Spleen (tissue), 11 donors: ENCODE results near the gene CDYL2. TPM values are rescaled to one million over a fixed set of nuclear protein-coding genes. Genes with fewer than 3 reads are reported as not detected.

Source experiments
- DNase-seq: peaks from one replicate; pipeline ENCODE4 v3.0.0-alpha.2; 2020
- H3K27ac ChIP-seq, 8 donors: fragments of 200-600 bp; sonication (generic) in 7 of 8; 1 replicate in 4 of 8; 2 replicates in 4 of 8; pipeline versions ENCODE4 v1.5.0 to v1.8.0; 2016 to 2021; ENCODE audit warnings: inconsistent platforms in 4 of 8, mild to moderate bottlenecking in 4 of 8, moderate library complexity in 1 of 8
- H3K27me3 ChIP-seq, 7 donors: fragments of 200-600 bp; sonication (generic) in 6 of 7; replicated peaks in 1 of 7; 1 replicate in 4 of 7; 2 replicates in 3 of 7; pipeline versions ENCODE4 v1.5.0 to v1.8.0; 2016 to 2021; ENCODE audit warnings: inconsistent platforms in 3 of 7, mild to moderate bottlenecking in 1 of 7
- H3K36me3 ChIP-seq, 6 donors: fragments of 200-600 bp; sonication (generic) in 5 of 6; 1 replicate in 4 of 6; 2 replicates in 2 of 6; pipeline versions ENCODE4 v1.5.0 to v1.8.0; 2016 to 2021; ENCODE audit warnings: inconsistent platforms in 2 of 6
- H3K4me1 ChIP-seq, 6 donors: fragments of 200-600 bp; sonication (generic) in 5 of 6; 1 replicate in 3 of 6; 2 replicates in 3 of 6; pipeline versions ENCODE4 v1.5.0 to v1.8.0; 2016 to 2021; ENCODE audit warnings: inconsistent platforms in 3 of 6
- H3K4me3 ChIP-seq, 8 donors: fragments of 200-600 bp; sonication (generic) in 7 of 8; 1 replicate in 4 of 8; 2 replicates in 4 of 8; pipeline versions ENCODE4 v1.5.0 to v1.8.0; 2016 to 2021; ENCODE audit warnings: inconsistent platforms in 4 of 8, mild to moderate bottlenecking in 4 of 8, moderate library complexity in 2 of 8
- H3K9me3 ChIP-seq, 8 donors: fragments of 200-600 bp; sonication (generic) in 7 of 8; 1 replicate in 4 of 8; 2 replicates in 4 of 8; pipeline versions ENCODE4 v1.5.0 to v1.8.0; 2016 to 2021; ENCODE audit warnings: inconsistent platforms in 4 of 8
- CTCF ChIP-seq, 11 experiments: fragments of 200-600 bp in 7 of 11; fragments of 450-650 bp in 4 of 11; sonication (generic) in 4 of 11; IDR thresholded peaks in 8 of 11; conservative IDR thresholded peaks in 3 of 11; 1 replicate in 7 of 11; 2 replicates in 4 of 11; pipeline versions ENCODE4 v1.4.0 to v1.8.0; 2016 to 2021; ENCODE audit warnings: antibody characterized with exemption in 11 of 11, inconsistent platforms in 4 of 11, mild to moderate bottlenecking in 1 of 11
- POLR2A ChIP-seq, 3 donors: fragments of 450-650 bp; IDR thresholded peaks; one replicate each; pipeline ENCODE4 v1.5.1; 2017; ENCODE audit warnings: antibody characterized with exemption in 3 of 3, mild to moderate bottlenecking in 1 of 3
- POLR2AphosphoS5 ChIP-seq, 3 donors: sonication (generic); formaldehyde crosslinking; IDR thresholded peaks; one replicate each; pipeline ENCODE4 v1.5.1; 2017; ENCODE audit warnings: antibody characterized with exemption in 3 of 3
- WGBS, 5 donors: extraction: QIAGEN DNeasy Blood & Tissue Kit in 3 of 5; methylation state at CpG; one replicate each; pipeline versions ENCODE4 v1.1.5 to v1.1.7; 2013 to 2018; 5-methylcytosine and 5-hydroxymethylcytosine counted together
- intact Hi-C: fragments of 100-400 bp; cut with DNase I; formaldehyde crosslinking; loops from one replicate; pipeline ENCODE4 v1.15.0; 2023; ENCODE audit warnings: low total_unique reads
- polyA plus RNA-seq, 3 donors: library from polyadenylated mRNA; stranded (reverse); fragments of 200-250 nt; gene quantifications; one replicate each; pipeline ENCODE4 v1.2.1, GENCODE V29; 2013
- total RNA-seq, 7 donors: library from RNA; depleted of rRNA in 3 of 7; stranded (reverse); fragments of >200 nt in 3 of 7; fragmentation: NEBNext Ultra II Directional in 4 of 7; extraction: Animal tissue kit (Norgen Biotek cat#: 25700) in 4 of 7; gene quantifications; one replicate each; pipeline versions ENCODE4 v1.1.0 to v1.2.1, GENCODE V29; 2016 to 2021
- donor health status: healthy with polysubstance abuse.
- donor health status: DM: no; HTN: no; CAD: no; lungs with moderate emphysema.
- donor health status: DM: no; HTN: no; CAD: no.
- donor health status: Bipolar disorder and iron deficiency.
- donor health status: healthy.
- donor health status: DM: no; HTN: no; CAD: no.
- donor health status: DM: yes; HTN: yes; CAD: no.

The CDYL2 gene
- total and polyA plus RNA-seq, 10 donors: 1.4 to 28.3 (median 12.5) TPM

- intact Hi-C loops: no loop called here
- DNase-seq: no peak
- H3K4me3 ChIP-seq: no peak overlapping the region
- no peaks in the 10 kb centered on the region for H3K27me3 ChIP-seq
- no peak overlapping the region for H3K27ac ChIP-seq
- TF ChIP-seq CTCF (IDR thresholded peaks at IDR 0.05 in 8 of 11, conservative IDR thresholded peaks at IDR 0.05 in 3 of 11): no peak
- no peak for TF ChIP-seq POLR2A (IDR thresholded peaks at IDR 0.05)
- TF ChIP-seq POLR2AphosphoS5 (IDR thresholded peaks at IDR 0.05): no peak
- H3K4me1 ChIP-seq: peaks cover 0 to 13% (median under 1%) of the 10 kb centered on the region in 6 donors
- no peaks in the 10 kb centered on the region for H3K9me3 ChIP-seq
- H3K36me3 ChIP-seq: peaks cover 0 to 17% (median 4%) of the 10 kb centered on the region in 6 donors
- WGBS, 5 donors: 74 to 90% (median 82%) methylated on average over 4 of the region's 4 CpGs
Observed at GRCh38 chr16:80687606-80688005, 116.8 kb downstream of the CDYL2 start.

- peaks cover 0 to 15% (median 0%) of the 10 kb centered on the region in 6 donors for H3K4me1 ChIP-seq
- no peak for DNase-seq
- intact Hi-C loops: no loop called here
- H3K27me3 ChIP-seq: no peaks in the 10 kb centered on the region
- no peak for TF ChIP-seq POLR2A (IDR thresholded peaks at IDR 0.05)
- H3K27ac ChIP-seq: no peak overlapping the region
- no peaks in the 10 kb centered on the region for H3K9me3 ChIP-seq
- no peak overlapping the region for H3K4me3 ChIP-seq
- peaks cover 0 to 19% (median 4%) of the 10 kb centered on the region in 6 donors for H3K36me3 ChIP-seq
- 86 to 95% (median 92%) methylated on average over 10 of the region's 10 CpGs for WGBS, 5 donors
Observed at GRCh38 chr16:80684906-80685305, 119.5 kb downstream of the CDYL2 start.

DNA sequence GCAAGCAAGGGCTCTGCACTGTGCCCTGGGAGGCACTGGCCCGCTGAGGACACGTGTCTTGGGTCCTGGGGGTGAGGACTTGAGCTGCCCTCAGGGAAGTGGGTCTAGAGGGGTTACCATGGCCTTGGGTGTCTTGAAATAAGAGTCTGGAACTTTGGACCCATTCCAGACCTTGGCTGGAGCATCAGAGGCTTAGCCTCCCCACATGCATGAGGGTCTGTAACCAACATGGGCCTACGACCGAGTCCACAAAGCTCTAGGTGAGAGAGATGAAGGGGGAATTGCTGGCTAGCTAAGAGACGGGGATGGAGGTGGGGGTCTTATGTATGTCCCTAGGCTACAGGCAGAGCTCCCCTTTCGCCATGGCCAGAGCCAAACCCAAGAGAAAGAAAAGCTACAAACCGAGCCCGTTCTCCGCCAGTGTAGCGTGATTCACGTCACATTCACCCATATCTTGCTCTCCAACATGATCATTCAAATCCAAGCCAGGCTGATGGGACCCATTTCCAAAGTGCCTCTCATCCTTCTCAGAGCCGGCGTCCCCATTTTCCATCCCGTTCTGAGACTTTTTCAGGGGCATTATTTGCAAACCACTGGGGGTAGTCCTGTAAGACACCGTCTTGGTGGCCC is 120.1 kb downstream of the CDYL2 start:
- Histone ChIP-seq H3K4me1 (peaks cover 0 to 15% (median 0%) of the 10 kb centered on the region in 6 donors), H3K36me3 (peaks cover 0 to 19% (median 4%) of the 10 kb centered on the region in 6 donors), H3K4me3 (no peak overlapping the region), H3K9me3 (no peaks in the 10 kb centered on the region), H3K27me3 (no peaks in the 10 kb centered on the region), H3K27ac (no peak overlapping the region)
- intact Hi-C loops: no loop called here
- TF ChIP-seq POLR2A (IDR thresholded peaks at IDR 0.05) (no peak), CTCF (IDR thresholded peaks at IDR 0.05 in 8 of 11, conservative IDR thresholded peaks at IDR 0.05 in 3 of 11) (no peak), POLR2AphosphoS5 (IDR thresholded peaks at IDR 0.05) (no peak)
- WGBS, 5 donors: 95 to 99% (median 98%) methylated on average over 13 to 15 of the region's 15 CpGs
- DNase-seq: no peak

GRCh38 chr16:80683646-80684045 is 120.8 kb downstream of the CDYL2 start:
- Histone ChIP-seq H3K36me3 (peaks cover 0 to 19% (median 4%) of the 10 kb centered on the region in 6 donors), H3K27me3 (no peaks in the 10 kb centered on the region), H3K4me3 (no peak overlapping the region), H3K4me1 (peaks cover 0 to 15% (median 0%) of the 10 kb centered on the region in 6 donors), H3K9me3 (no peaks in the 10 kb centered on the region), H3K27ac (no peak overlapping the region)
- TF ChIP-seq POLR2AphosphoS5 (IDR thresholded peaks at IDR 0.05) (no peak), POLR2A (IDR thresholded peaks at IDR 0.05) (no peak), CTCF (IDR thresholded peaks at IDR 0.05 in 8 of 11, conservative IDR thresholded peaks at IDR 0.05 in 3 of 11) (no peak)
- WGBS, 5 donors: 94 to 100% (median 96%) methylated on average over 3 of the region's 3 CpGs
- DNase-seq: no peak
- intact Hi-C loops: no loop called here
